DMS79 (cell line): Measurements from ENCODE around the gene ADCY5.

ENCODE experiments used
- DNase-seq: peaks from one replicate; lab custom pipeline; 2025; lab: John Stamatoyannopoulos, UW

The ADCY5 gene

GRCh38 chr3:123300583-123300982, 148.3 kb downstream of the ADCY5 start:
- DNase-seq = no peak

- DNase-seq = no peak
These were observed 148.8 kb downstream of the ADCY5 start for GRCh38 chr3:123300056-123300455.

GRCh38 chr3:123299581-123299980, 149.3 kb downstream of the ADCY5 start:
- DNase-seq = no peak

GRCh38 chr3:123298903-123299302, 150.0 kb downstream of the ADCY5 start:
- no peak for DNase-seq

GRCh38 chr3:123297627-123297899, 151.3 kb downstream of the ADCY5 start:
- DNase-seq = no peak

GRCh38 chr3:123296836-123297626, 151.9 kb downstream of the ADCY5 start:
- no peak for DNase-seq

- no peak for DNase-seq
These were observed 152.6 kb downstream of the ADCY5 start for GRCh38 chr3:123296261-123296660.

GRCh38 chr3:123295901-123296250, 153.0 kb downstream of the ADCY5 start:
- DNase-seq = no peak

GRCh38 chr3:123295171-123295900, 153.6 kb downstream of the ADCY5 start:
- DNase-seq = no peak

GRCh38 chr3:123294296-123294938, 154.5 kb downstream of the ADCY5 start:
- DNase-seq = no peak

GRCh38 chr3:123292321-123293310, 156.3 kb downstream of the ADCY5 start:
- DNase-seq = no peak

GRCh38 chr3:123291404-123291803, 157.5 kb downstream of the ADCY5 start:
- DNase-seq = no peak

GRCh38 chr3:123290962-123291361, 157.9 kb downstream of the ADCY5 start:
- no peak for DNase-seq

GRCh38 chr3:123290107-123290930, 158.6 kb downstream of the ADCY5 start:
- no peak for DNase-seq

- DNase-seq = no peak
These were observed 159.3 kb downstream of the ADCY5 start for GRCh38 chr3:123289391-123290106.

- DNase-seq = no peak
These were observed 161.0 kb downstream of the ADCY5 start for GRCh38 chr3:123287962-123288302.

- DNase-seq = no peak
These were observed 161.6 kb downstream of the ADCY5 start for GRCh38 chr3:123287051-123287961.

- no peak for DNase-seq
These were observed 162.4 kb downstream of the ADCY5 start for GRCh38 chr3:123286308-123287023.

GRCh38 chr3:123285931-123286307, 163.0 kb downstream of the ADCY5 start:
- no peak for DNase-seq
